Activated naive CD8-positive, alpha-beta T cell treated with anti-CD3 and anti-CD28 coated beads for 36 hours (primary cell): Measurements from ENCODE around the gene SLC19A1. TPM values are rescaled to one million over a fixed set of nuclear protein-coding genes. Genes with fewer than 3 reads are reported as not detected.
A peak's percentile ranks its signal among the peaks of the same experiment; 100 is the strongest.

Experiments used
- DNase-seq: peaks from one replicate; pipeline ENCODE4 v3.0.0; 2021
- H3K27ac Mint-ChIP-seq: one replicate; pipeline ENCODE4 v1.8.0; 2022; ENCODE audit warnings: mild to moderate bottlenecking, moderate library complexity, mixed read lengths
- H3K27me3 Mint-ChIP-seq: one replicate; pipeline ENCODE4 v1.8.0; 2022; ENCODE audit warnings: mild to moderate bottlenecking, mixed read lengths
- H3K36me3 Mint-ChIP-seq: one replicate; pipeline ENCODE4 v1.8.0; 2021; ENCODE audit warnings: mild to moderate bottlenecking, mixed read lengths
- H3K4me1 Mint-ChIP-seq: one replicate; pipeline ENCODE4 v1.8.0; 2021; ENCODE audit warnings: mixed read lengths
- H3K4me3 Mint-ChIP-seq: one replicate; pipeline ENCODE4 v1.8.0; 2022; ENCODE audit warnings: mild to moderate bottlenecking, moderate library complexity, mixed read lengths
- H3K9me3 Mint-ChIP-seq: one replicate; pipeline ENCODE4 v1.8.0; 2022; ENCODE audit warnings: mixed read lengths
- total RNA-seq, 2 experiments: library from RNA; stranded (reverse); gene quantifications; one replicate each; pipeline ENCODE4 v1.2.3, GENCODE V29; 2021

The SLC19A1 gene
- total RNA-seq, 2 experiments from 2014 or later, result 63.2 to 64.0 TPM

- no peak overlapping the region for H3K27ac Mint-ChIP-seq
- no peak for DNase-seq
- H3K9me3 Mint-ChIP-seq, result no peaks in the 10 kb centered on the region
- peaks cover 17% of the 10 kb centered on the region for H3K4me1 Mint-ChIP-seq
- no peaks in the 10 kb centered on the region for H3K27me3 Mint-ChIP-seq
- H3K36me3 Mint-ChIP-seq, result no peaks in the 10 kb centered on the region
- no peak overlapping the region for H3K4me3 Mint-ChIP-seq
Measured at GRCh38 chr21:45556302-45556644, 14.0 kb upstream of the SLC19A1 start.

- H3K36me3 Mint-ChIP-seq, result no peaks in the 10 kb centered on the region
- H3K9me3 Mint-ChIP-seq, result no peaks in the 10 kb centered on the region
- H3K27me3 Mint-ChIP-seq, result no peaks in the 10 kb centered on the region
- H3K27ac Mint-ChIP-seq, result no peak overlapping the region
- peak; percentile 49 for DNase-seq
- H3K4me1 Mint-ChIP-seq, result peaks cover 21% of the 10 kb centered on the region
- peak overlapping the region; percentile 40 for H3K4me3 Mint-ChIP-seq
Measured at GRCh38 chr21:45555557-45556301, 13.5 kb upstream of the SLC19A1 start.

GRCh38 chr21:45555251-45555556 lies 13.0 kb upstream of the SLC19A1 start:
- no peak for DNase-seq
- H3K27ac Mint-ChIP-seq, result no peak overlapping the region
- no peaks in the 10 kb centered on the region for H3K36me3 Mint-ChIP-seq
- H3K27me3 Mint-ChIP-seq, result no peaks in the 10 kb centered on the region
- no peak overlapping the region for H3K4me3 Mint-ChIP-seq
- H3K9me3 Mint-ChIP-seq, result no peaks in the 10 kb centered on the region
- H3K4me1 Mint-ChIP-seq, result peaks cover 26% of the 10 kb centered on the region

DNA sequence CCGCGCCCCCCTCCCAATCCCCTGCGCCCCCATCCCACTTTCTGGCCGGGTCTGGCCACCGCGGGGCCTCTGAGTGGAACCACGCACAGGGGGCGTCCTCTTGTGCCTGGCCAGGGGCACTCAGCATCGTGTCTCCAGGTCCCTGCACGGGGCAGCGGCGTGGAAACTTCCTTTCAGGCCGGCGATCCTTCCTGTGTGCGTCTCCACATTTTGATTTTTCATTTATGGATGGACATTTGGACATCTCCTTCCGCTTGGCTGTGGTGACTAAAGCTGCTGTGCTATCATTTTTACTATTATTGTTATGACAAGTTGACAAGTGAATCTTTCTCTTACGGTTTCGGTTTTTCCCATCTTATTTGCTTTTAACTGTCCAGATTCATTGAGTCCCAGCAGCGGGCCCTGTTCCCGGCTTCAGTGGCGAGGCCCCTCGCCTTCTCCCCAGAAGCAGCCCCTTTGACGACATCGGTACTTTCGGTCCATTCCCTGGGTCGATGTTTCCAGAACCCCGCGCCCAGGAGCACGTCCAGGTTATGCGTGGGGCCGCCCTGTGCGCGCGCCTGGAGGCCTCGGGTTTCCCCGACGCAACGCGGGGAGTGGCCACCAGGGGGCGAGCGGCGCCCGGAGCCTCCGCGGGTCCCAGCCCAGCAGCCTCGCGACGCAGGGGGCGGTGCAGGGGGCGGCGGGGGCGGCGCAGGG lies 12.4 kb upstream of the SLC19A1 start:
- H3K27me3 Mint-ChIP-seq, result no peaks in the 10 kb centered on the region

DNA sequence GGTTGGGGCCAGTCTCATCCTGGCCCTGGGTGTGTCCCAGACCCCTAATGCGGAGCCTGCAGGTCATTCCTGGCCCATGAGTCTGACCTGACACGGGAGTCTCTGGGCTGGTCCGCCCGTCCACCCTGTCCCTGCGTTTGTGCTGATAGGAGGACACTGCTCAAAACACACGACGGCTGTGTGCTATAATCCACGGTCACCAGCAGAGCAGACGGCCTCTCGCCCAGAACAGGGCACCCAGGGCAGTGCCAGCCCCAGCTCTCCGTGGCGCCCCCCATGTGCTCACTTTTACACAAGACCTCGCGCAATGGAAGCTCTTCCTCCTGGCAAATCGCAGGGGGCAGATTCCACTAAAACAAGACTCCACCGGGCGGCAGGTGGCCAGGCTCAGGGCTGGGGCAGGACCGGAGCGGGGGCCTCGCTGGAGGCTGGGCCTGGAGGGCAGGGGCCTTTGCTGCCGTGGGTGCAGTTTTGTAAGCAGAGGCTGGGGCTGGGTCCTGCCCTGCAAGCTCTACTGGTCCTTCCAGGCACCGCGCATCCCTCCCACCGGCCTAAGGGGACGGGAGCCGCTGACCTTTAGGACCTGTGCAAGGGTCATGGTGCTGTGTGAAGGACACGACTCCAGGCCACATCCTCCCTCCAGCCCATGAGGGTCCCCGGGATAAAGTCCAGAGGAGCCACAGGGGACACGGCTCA lies 10.6 kb upstream of the SLC19A1 start:
- H3K27me3 Mint-ChIP-seq, result no peaks in the 10 kb centered on the region
- peaks cover 29% of the 10 kb centered on the region for H3K4me1 Mint-ChIP-seq
- no peaks in the 10 kb centered on the region for H3K36me3 Mint-ChIP-seq
- no peak overlapping the region for H3K4me3 Mint-ChIP-seq
- no peaks in the 10 kb centered on the region for H3K9me3 Mint-ChIP-seq
- DNase-seq, result no peak
- H3K27ac Mint-ChIP-seq, result no peak overlapping the region

More for the DNA sequence above, 12.4 kb upstream of the SLC19A1 start:
- H3K4me1 Mint-ChIP-seq, result peaks cover 28% of the 10 kb centered on the region
- H3K9me3 Mint-ChIP-seq, result no peaks in the 10 kb centered on the region
- H3K36me3 Mint-ChIP-seq, result no peaks in the 10 kb centered on the region
- peak; percentile 90 for DNase-seq
- H3K27ac Mint-ChIP-seq, result peak overlapping the region; percentile 92
- peak overlapping the region; percentile 93 for H3K4me3 Mint-ChIP-seq

- H3K4me3 Mint-ChIP-seq, result peak overlapping the region; percentile 71
- no peaks in the 10 kb centered on the region for H3K9me3 Mint-ChIP-seq
- DNase-seq, result no peak
- H3K27me3 Mint-ChIP-seq, result no peaks in the 10 kb centered on the region
- peak overlapping the region; percentile 94 for H3K27ac Mint-ChIP-seq
- no peaks in the 10 kb centered on the region for H3K36me3 Mint-ChIP-seq
- H3K4me1 Mint-ChIP-seq, result peaks cover 29% of the 10 kb centered on the region
Measured at GRCh38 chr21:45551783-45552695, 9.8 kb upstream of the SLC19A1 start.

- H3K4me3 Mint-ChIP-seq, result peak overlapping the region; percentile 71
- H3K4me1 Mint-ChIP-seq, result peaks cover 29% of the 10 kb centered on the region
- H3K27me3 Mint-ChIP-seq, result no peaks in the 10 kb centered on the region
- DNase-seq, result no peak
- H3K27ac Mint-ChIP-seq, result peak overlapping the region; percentile 94
- H3K36me3 Mint-ChIP-seq, result no peaks in the 10 kb centered on the region
- H3K9me3 Mint-ChIP-seq, result no peaks in the 10 kb centered on the region
Measured at GRCh38 chr21:45551316-45551715, 9.1 kb upstream of the SLC19A1 start.

GRCh38 chr21:45550522-45551210 lies 8.4 kb upstream of the SLC19A1 start:
- H3K27ac Mint-ChIP-seq, result peak overlapping the region; percentile 94
- no peaks in the 10 kb centered on the region for H3K36me3 Mint-ChIP-seq
- H3K4me1 Mint-ChIP-seq, result peaks cover 28% of the 10 kb centered on the region
- H3K4me3 Mint-ChIP-seq, result peak overlapping the region; percentile 71
- no peaks in the 10 kb centered on the region for H3K9me3 Mint-ChIP-seq
- no peaks in the 10 kb centered on the region for H3K27me3 Mint-ChIP-seq
- DNase-seq, result peak; percentile 53

- H3K27ac Mint-ChIP-seq, result peak overlapping the region; percentile 94
- peaks cover 28% of the 10 kb centered on the region for H3K4me1 Mint-ChIP-seq
- H3K9me3 Mint-ChIP-seq, result no peaks in the 10 kb centered on the region
- no peak for DNase-seq
- no peaks in the 10 kb centered on the region for H3K27me3 Mint-ChIP-seq
- H3K36me3 Mint-ChIP-seq, result no peaks in the 10 kb centered on the region
- peak overlapping the region; percentile 71 for H3K4me3 Mint-ChIP-seq
Measured at GRCh38 chr21:45549626-45550463, 7.6 kb upstream of the SLC19A1 start.

DNA sequence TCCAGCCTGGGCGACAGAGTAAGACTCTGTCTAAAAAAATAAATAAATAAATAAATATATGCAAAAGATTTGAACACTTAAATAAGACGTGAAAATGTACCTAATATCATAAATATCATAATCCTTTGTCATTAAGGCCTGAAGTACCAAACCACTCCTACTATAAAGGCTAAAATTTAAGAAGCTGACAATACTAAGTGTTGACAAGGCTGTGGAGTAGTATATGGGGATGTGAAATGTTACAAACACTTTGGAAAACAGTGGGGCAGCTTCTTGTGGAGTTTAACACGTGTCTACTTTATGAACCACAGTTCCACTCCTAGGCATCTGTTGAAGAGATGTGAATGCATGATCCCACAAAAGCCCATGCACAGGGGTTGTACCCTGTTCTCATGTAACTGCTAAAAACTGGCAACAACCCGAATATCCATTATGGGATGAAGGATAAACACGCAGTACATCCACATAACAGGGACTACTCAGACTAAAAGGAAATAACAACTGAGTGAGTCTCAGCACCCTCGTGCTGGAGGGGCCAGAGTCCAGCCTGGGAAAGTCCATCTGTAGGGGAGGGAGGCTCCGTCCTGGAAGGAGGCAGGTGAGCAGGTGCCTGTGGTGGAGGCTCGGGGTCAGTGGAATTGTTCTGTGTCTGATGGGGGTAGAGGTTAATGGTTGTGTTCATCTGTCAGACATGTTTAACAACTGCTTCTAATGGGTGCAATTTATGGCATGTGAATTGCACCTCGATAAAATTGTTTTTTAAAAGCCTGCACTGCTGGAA lies 6.7 kb upstream of the SLC19A1 start:
- Mint-ChIP-seq H3K9me3 (no peaks in the 10 kb centered on the region), H3K36me3 (no peaks in the 10 kb centered on the region), H3K27me3 (no peaks in the 10 kb centered on the region), H3K27ac (peak overlapping the region; percentile 67), H3K4me3 (no peak overlapping the region), H3K4me1 (peaks cover 24% of the 10 kb centered on the region)
- no peak for DNase-seq

GRCh38 chr21:45547545-45547900 lies 5.3 kb upstream of the SLC19A1 start:
- Mint-ChIP-seq H3K27ac (no peak overlapping the region), H3K36me3 (no peaks in the 10 kb centered on the region), H3K9me3 (no peaks in the 10 kb centered on the region), H3K4me1 (peaks cover 24% of the 10 kb centered on the region), H3K27me3 (no peaks in the 10 kb centered on the region), H3K4me3 (no peak overlapping the region)
- DNase-seq, result no peak

DNA sequence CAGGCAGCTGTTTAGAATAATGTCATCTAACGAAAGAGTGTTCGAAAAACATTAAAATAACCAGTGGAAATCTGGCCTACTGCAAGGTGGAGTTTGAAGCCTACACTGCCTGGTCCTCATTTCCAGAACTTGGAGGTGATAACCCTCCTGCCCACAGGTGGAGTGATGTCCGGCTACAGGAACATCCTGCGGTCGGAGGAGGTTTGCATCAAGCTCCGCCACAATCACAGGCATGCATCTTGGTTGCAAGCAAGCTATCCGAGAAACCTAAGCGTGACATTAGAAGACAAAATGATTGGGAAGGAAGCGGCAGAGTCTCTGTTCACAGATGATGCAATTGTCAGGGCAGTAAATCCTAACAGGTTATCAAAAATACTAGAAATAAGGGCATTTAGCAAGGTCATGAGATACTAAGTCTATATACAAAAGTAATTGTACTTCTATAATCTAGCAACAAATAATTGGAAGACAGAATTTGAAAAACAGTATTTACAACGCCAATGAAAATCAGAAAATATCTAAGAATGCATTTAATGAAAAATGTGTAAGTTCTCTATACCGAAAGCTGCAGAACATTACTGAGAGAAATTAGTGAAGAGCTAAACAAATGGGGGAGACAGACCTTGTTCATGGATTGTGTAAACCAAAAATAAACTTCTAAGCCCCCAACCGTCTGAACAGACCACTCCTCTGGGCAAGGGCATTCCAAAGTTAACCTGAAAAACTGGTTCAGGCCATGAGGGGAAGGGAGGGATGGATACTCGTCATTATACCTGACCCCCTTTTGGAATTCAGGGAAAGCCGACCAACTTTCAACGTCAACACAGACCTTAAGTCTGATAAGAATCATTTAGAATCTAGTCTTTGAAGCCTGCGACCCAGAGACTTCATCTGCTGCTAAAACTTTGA lies 4.7 kb upstream of the SLC19A1 start:
- no peak for DNase-seq
- no peaks in the 10 kb centered on the region for H3K36me3 Mint-ChIP-seq
- H3K27me3 Mint-ChIP-seq, result no peaks in the 10 kb centered on the region
- H3K27ac Mint-ChIP-seq, result no peak overlapping the region
- no peak overlapping the region for H3K4me3 Mint-ChIP-seq
- no peaks in the 10 kb centered on the region for H3K9me3 Mint-ChIP-seq
- peaks cover 21% of the 10 kb centered on the region for H3K4me1 Mint-ChIP-seq
